Mammary epithelial cell (primary cell): ENCODE data around the gene SLC4A4.

ENCODE experiments used
- CTCF ChIP-seq, 2 donors: IDR thresholded peaks in 1 of 2; conservative IDR thresholded peaks in 1 of 2; 2 replicates each; pipeline ENCODE4 v1.5.1; 2011 to 2012; ENCODE audit warnings: inconsistent platforms in 2 of 2, low read length in 2 of 2, mild to moderate bottlenecking in 2 of 2, control low read depth in 1 of 2, low read depth in 1 of 2; ENCODE audit not compliant: insufficient read depth in 1 of 2; ENCODE audit errors: extremely low read depth in 1 of 2
- EZH2 ChIP-seq: IDR thresholded peaks from 2 replicates; pipeline ENCODE4 v1.6.1; 2012; ENCODE audit warnings: low read length, inconsistent platforms, borderline replicate concordance

DNA sequence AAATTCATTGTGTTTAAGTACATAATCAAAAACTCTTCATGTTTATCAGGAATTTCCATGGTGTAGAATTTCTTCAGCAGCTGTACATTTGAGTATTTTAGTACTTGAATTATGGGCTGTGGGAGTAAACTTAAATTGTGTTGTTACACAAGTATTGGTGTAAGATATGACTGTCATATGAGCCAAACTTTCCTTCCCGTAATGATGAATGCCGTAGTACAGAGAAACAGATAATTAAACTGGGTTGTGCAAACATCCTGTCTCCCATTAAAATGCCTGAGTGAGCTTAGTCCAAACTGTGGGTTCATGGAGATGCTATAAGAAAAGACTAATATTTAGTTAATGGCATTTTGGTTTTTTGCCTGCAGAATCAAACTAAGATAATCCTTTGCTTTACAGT, 159.2 kb downstream of the SLC4A4 start:
- TF ChIP-seq EZH2 (no peak), CTCF (conservative IDR thresholded peaks at IDR 0.05 in 1 of 2, IDR thresholded peaks at IDR 0.05 in 1 of 2; ENCODE audit: extremely low read depth in 1 of 2, insufficient read depth in 1 of 2, low read depth in 1 of 2, low read length in 2 of 2) (no peak)
